CD1c-positive myeloid dendritic cell (primary cell): ENCODE data around the gene ASAP2.

ENCODE experiments used
- DNase-seq: peaks from one replicate; pipeline ENCODE4 v3.0.0-alpha.2; 2016; ENCODE audit errors: extremely low spot score

ASAP2 gene

GRCh38 chr2:9401646-9402371 lies 195.2 kb downstream of the ASAP2 start:
- no peak for DNase-seq

GRCh38 chr2:9403924-9404323 lies 197.3 kb downstream of the ASAP2 start:
- DNase-seq, result no peak

- DNase-seq, result no peak
Measured at GRCh38 chr2:9404451-9404850, 197.8 kb downstream of the ASAP2 start.

GRCh38 chr2:9405636-9406035 lies 199.0 kb downstream of the ASAP2 start:
- DNase-seq, result no peak

GRCh38 chr2:9406529-9407362 lies 200.1 kb downstream of the ASAP2 start:
- no peak for DNase-seq

- no peak for DNase-seq
Measured at GRCh38 chr2:9407363-9407811, 200.8 kb downstream of the ASAP2 start.

- no peak for DNase-seq
Measured at GRCh38 chr2:9408641-9409151, 202.1 kb downstream of the ASAP2 start.

- DNase-seq, result no peak
Measured at GRCh38 chr2:9410108-9410507, 203.5 kb downstream of the ASAP2 start.

- no peak for DNase-seq
Measured at GRCh38 chr2:9412781-9413180, 206.2 kb downstream of the ASAP2 start.

- DNase-seq, result peak; percentile 58
Measured at GRCh38 chr2:9415516-9416169, 209.0 kb downstream of the ASAP2 start.

GRCh38 chr2:9416267-9416961 lies 209.8 kb downstream of the ASAP2 start:
- no peak for DNase-seq

GRCh38 chr2:9416962-9417316 lies 210.3 kb downstream of the ASAP2 start:
- DNase-seq, result no peak

- no peak for DNase-seq
Measured at GRCh38 chr2:9417725-9418124, 211.1 kb downstream of the ASAP2 start.

GRCh38 chr2:9418746-9419145 lies 212.1 kb downstream of the ASAP2 start:
- no peak for DNase-seq

GRCh38 chr2:9419541-9419940 lies 212.9 kb downstream of the ASAP2 start:
- DNase-seq, result no peak

GRCh38 chr2:9420495-9420894 lies 213.9 kb downstream of the ASAP2 start:
- DNase-seq, result no peak

- DNase-seq, result peak; percentile 32
Measured at GRCh38 chr2:9422321-9423099, 215.9 kb downstream of the ASAP2 start.

GRCh38 chr2:9423100-9423921 lies 216.7 kb downstream of the ASAP2 start, which contains the start of the genes CPSF3 and ITGB1BP1:
TSS of gene CPSF3 (plus strand) at chr2:9423654. CDS start at chr2:9423774, 120 bp downstream.
TSS of gene ITGB1BP1 (minus strand) at chr2:9423528. CDS start at chr2:9418697, 4,831 bp downstream.
- DNase-seq, result peak; percentile 99

GRCh38 chr2:9423922-9424272 lies 217.3 kb downstream of the ASAP2 start:
- DNase-seq, result peak; percentile 7
